Spleen (tissue), 11 donors: Measurements from ENCODE around the gene PMPCB. TPM values are rescaled to one million over a fixed set of nuclear protein-coding genes. Genes with fewer than 3 reads are reported as not detected.

Experiments used
- DNase-seq: peaks from one replicate; pipeline ENCODE4 v3.0.0-alpha.2; 2020
- H3K27ac ChIP-seq, 8 donors: fragments of 200-600 bp; sonication (generic) in 7 of 8; 1 replicate in 4 of 8; 2 replicates in 4 of 8; pipeline versions ENCODE4 v1.5.0 to v1.8.0; 2016 to 2021; ENCODE audit warnings: inconsistent platforms in 4 of 8, mild to moderate bottlenecking in 4 of 8, moderate library complexity in 1 of 8
- H3K27me3 ChIP-seq, 7 donors: fragments of 200-600 bp; sonication (generic) in 6 of 7; replicated peaks in 1 of 7; 1 replicate in 4 of 7; 2 replicates in 3 of 7; pipeline versions ENCODE4 v1.5.0 to v1.8.0; 2016 to 2021; ENCODE audit warnings: inconsistent platforms in 3 of 7, mild to moderate bottlenecking in 1 of 7
- H3K36me3 ChIP-seq, 6 donors: fragments of 200-600 bp; sonication (generic) in 5 of 6; 1 replicate in 4 of 6; 2 replicates in 2 of 6; pipeline versions ENCODE4 v1.5.0 to v1.8.0; 2016 to 2021; ENCODE audit warnings: inconsistent platforms in 2 of 6
- H3K4me1 ChIP-seq, 6 donors: fragments of 200-600 bp; sonication (generic) in 5 of 6; 1 replicate in 3 of 6; 2 replicates in 3 of 6; pipeline versions ENCODE4 v1.5.0 to v1.8.0; 2016 to 2021; ENCODE audit warnings: inconsistent platforms in 3 of 6
- H3K4me3 ChIP-seq, 8 donors: fragments of 200-600 bp; sonication (generic) in 7 of 8; 1 replicate in 4 of 8; 2 replicates in 4 of 8; pipeline versions ENCODE4 v1.5.0 to v1.8.0; 2016 to 2021; ENCODE audit warnings: inconsistent platforms in 4 of 8, mild to moderate bottlenecking in 4 of 8, moderate library complexity in 2 of 8
- H3K9me3 ChIP-seq, 8 donors: fragments of 200-600 bp; sonication (generic) in 7 of 8; 1 replicate in 4 of 8; 2 replicates in 4 of 8; pipeline versions ENCODE4 v1.5.0 to v1.8.0; 2016 to 2021; ENCODE audit warnings: inconsistent platforms in 4 of 8
- CTCF ChIP-seq, 11 experiments: fragments of 200-600 bp in 7 of 11; fragments of 450-650 bp in 4 of 11; sonication (generic) in 4 of 11; IDR thresholded peaks in 8 of 11; conservative IDR thresholded peaks in 3 of 11; 1 replicate in 7 of 11; 2 replicates in 4 of 11; pipeline versions ENCODE4 v1.4.0 to v1.8.0; 2016 to 2021; ENCODE audit warnings: antibody characterized with exemption in 11 of 11, inconsistent platforms in 4 of 11, mild to moderate bottlenecking in 1 of 11
- POLR2A ChIP-seq, 3 donors: fragments of 450-650 bp; IDR thresholded peaks; one replicate each; pipeline ENCODE4 v1.5.1; 2017; ENCODE audit warnings: antibody characterized with exemption in 3 of 3, mild to moderate bottlenecking in 1 of 3
- POLR2AphosphoS5 ChIP-seq, 3 donors: sonication (generic); formaldehyde crosslinking; IDR thresholded peaks; one replicate each; pipeline ENCODE4 v1.5.1; 2017; ENCODE audit warnings: antibody characterized with exemption in 3 of 3
- WGBS, 5 donors: extraction: QIAGEN DNeasy Blood & Tissue Kit in 3 of 5; methylation state at CpG; one replicate each; pipeline versions ENCODE4 v1.1.5 to v1.1.7; 2013 to 2018; 5-methylcytosine and 5-hydroxymethylcytosine counted together
- intact Hi-C: fragments of 100-400 bp; cut with DNase I; formaldehyde crosslinking; loops from one replicate; pipeline ENCODE4 v1.15.0; 2023; ENCODE audit warnings: low total_unique reads
- polyA plus RNA-seq, 3 donors: library from polyadenylated mRNA; stranded (reverse); fragments of 200-250 nt; gene quantifications; one replicate each; pipeline ENCODE4 v1.2.1, GENCODE V29; 2013
- total RNA-seq, 7 donors: library from RNA; depleted of rRNA in 3 of 7; stranded (reverse); fragments of >200 nt in 3 of 7; fragmentation: NEBNext Ultra II Directional in 4 of 7; extraction: Animal tissue kit (Norgen Biotek cat#: 25700) in 4 of 7; gene quantifications; one replicate each; pipeline versions ENCODE4 v1.1.0 to v1.2.1, GENCODE V29; 2016 to 2021
- donor health status: healthy with polysubstance abuse.
- donor health status: DM: no; HTN: no; CAD: no; lungs with moderate emphysema.
- donor health status: DM: no; HTN: no; CAD: no.
- donor health status: Bipolar disorder and iron deficiency.
- donor health status: healthy.
- donor health status: DM: no; HTN: no; CAD: no.
- donor health status: DM: yes; HTN: yes; CAD: no.

Gene PMPCB
- total and polyA plus RNA-seq, 10 donors: 42.3 to 58.5 (median 49.0) TPM

GRCh38 chr7:103336761-103337160 lies 39.5 kb downstream of the PMPCB start:
- intact Hi-C loops: no loop called here
- Histone ChIP-seq H3K4me3 (no peak overlapping the region), H3K27me3 (no peaks in the 10 kb centered on the region), H3K36me3 (peaks cover 4 to 99% (median 80%) of the 10 kb centered on the region in 6 donors), H3K9me3 (no peaks in the 10 kb centered on the region), H3K27ac (no peak overlapping the region), H3K4me1 (peaks cover 0 to 24% (median 17%) of the 10 kb centered on the region in 6 donors)
- TF ChIP-seq POLR2A (IDR thresholded peaks at IDR 0.05) (no peak), CTCF (IDR thresholded peaks at IDR 0.05 in 8 of 11, conservative IDR thresholded peaks at IDR 0.05 in 3 of 11) (no peak), POLR2AphosphoS5 (IDR thresholded peaks at IDR 0.05) (no peak)
- DNase-seq: no peak
- whole genome bisulfite sequencing, 5 donors: 73 to 88% (median 84%) methylated on average over 2 of the region's 2 CpGs

GRCh38 chr7:103338864-103339263 lies 41.6 kb downstream of the PMPCB start:
- intact Hi-C loops: no loop called here
- Histone ChIP-seq H3K9me3 (no peaks in the 10 kb centered on the region), H3K27ac (no peak overlapping the region), H3K27me3 (no peaks in the 10 kb centered on the region), H3K4me1 (peaks cover 12 to 45% (median 37%) of the 10 kb centered on the region in 6 donors), H3K36me3 (peaks cover 4 to 86% (median 70%) of the 10 kb centered on the region in 6 donors), H3K4me3 (no peak overlapping the region)
- WGBS, 5 donors: 94 to 100% (median 98%) methylated on average over 2 of the region's 2 CpGs
- no peak for TF ChIP-seq POLR2AphosphoS5 (IDR thresholded peaks at IDR 0.05)
- no peak for TF ChIP-seq POLR2A (IDR thresholded peaks at IDR 0.05)
- no peak for TF ChIP-seq CTCF (IDR thresholded peaks at IDR 0.05 in 8 of 11, conservative IDR thresholded peaks at IDR 0.05 in 3 of 11)
- no peak for DNase-seq

GRCh38 chr7:103341466-103341865 lies 44.2 kb downstream of the PMPCB start:
- intact Hi-C loops: no loop called here
- no peak overlapping the region for H3K27ac ChIP-seq
- no peaks in the 10 kb centered on the region for H3K27me3 ChIP-seq
- WGBS, 5 donors: 83 to 89% (median 85%) methylated on average over 2 of the region's 2 CpGs
- no peak overlapping the region for H3K4me3 ChIP-seq
- TF ChIP-seq POLR2AphosphoS5 (IDR thresholded peaks at IDR 0.05): no peak
- no peak for TF ChIP-seq CTCF (IDR thresholded peaks at IDR 0.05 in 8 of 11, conservative IDR thresholded peaks at IDR 0.05 in 3 of 11)
- no peak for TF ChIP-seq POLR2A (IDR thresholded peaks at IDR 0.05)
- DNase-seq: no peak
- H3K4me1 ChIP-seq: peaks cover 12 to 69% (median 52%) of the 10 kb centered on the region in 6 donors
- no peaks in the 10 kb centered on the region for H3K9me3 ChIP-seq
- peaks cover 0 to 60% (median 49%) of the 10 kb centered on the region in 6 donors for H3K36me3 ChIP-seq

GRCh38 chr7:103343332-103343731 lies 46.1 kb downstream of the PMPCB start:
- peak overlapping the region in 7 of 8 donors; percentile 81 to 99 (median 95) for H3K4me3 ChIP-seq
- peak overlapping the region in 1 of 8 donors; percentile 94 for H3K27ac ChIP-seq

More at GRCh38 chr7:103343332-103343731, 46.1 kb downstream of the PMPCB start:
- H3K9me3 ChIP-seq: no peaks in the 10 kb centered on the region
- peaks cover 0 to 41% (median 30%) of the 10 kb centered on the region in 6 donors for H3K36me3 ChIP-seq
- no peaks in the 10 kb centered on the region for H3K27me3 ChIP-seq
- no peak for DNase-seq
- H3K4me1 ChIP-seq: peaks cover 17 to 84% (median 63%) of the 10 kb centered on the region in 6 donors
- intact Hi-C loops: no loop called here
- TF ChIP-seq CTCF (IDR thresholded peaks at IDR 0.05 in 8 of 11, conservative IDR thresholded peaks at IDR 0.05 in 3 of 11) (no peak), POLR2AphosphoS5 (IDR thresholded peaks at IDR 0.05) (no peak), POLR2A (IDR thresholded peaks at IDR 0.05) (no peak)
